Naive thymus-derived CD8-positive, alpha-beta T cell (primary cell): ENCODE measurements around the gene PRKCH. TPM values are rescaled to one million over a fixed set of nuclear protein-coding genes. Genes with fewer than 3 reads are reported as not detected.

Experiments used
- ATAC-seq, 2 donors: fragments of 150-1000 bp; cut with Tn5 transposase in 1 of 2; sonication (Bioruptor Pico), chemical (Tn5 transposase) in 1 of 2; 1 replicate in 1 of 2; 2 replicates in 1 of 2; pipeline ENCODE4 v1.10.0; 2021; ENCODE audit warnings: mild to moderate bottlenecking in 2 of 2, moderate library complexity in 2 of 2
- POLR2A ChIA-PET: fragments of 350-600 bp; sonication (Branson Sonifier 250); formaldehyde crosslinking; loops from one replicate; lab custom pipeline; 2021; ENCODE audit warnings: antibody characterized with exemption; lab: Charles Lee
- DNase-seq, 10 donors: peaks; one replicate each; pipeline versions ENCODE4 v3.0.0 to v3.0.0-alpha.2; 2020 to 2022
- H3K27ac Mint-ChIP-seq, 10 donors: one replicate each; pipeline ENCODE4 v1.8.0; 2020 to 2022; ENCODE audit warnings: mild to moderate bottlenecking in 10 of 10, mixed read lengths in 10 of 10, moderate library complexity in 4 of 10, inconsistent platforms in 1 of 10
- H3K27me3 Mint-ChIP-seq, 5 donors: one replicate each; pipeline ENCODE4 v1.8.0; 2021 to 2022; ENCODE audit warnings: mixed read lengths in 5 of 5
- H3K36me3 Mint-ChIP-seq, 3 donors: one replicate each; pipeline ENCODE4 v1.8.0; 2020 to 2022; ENCODE audit warnings: mixed read lengths in 3 of 3, mild to moderate bottlenecking in 2 of 3, inconsistent platforms in 1 of 3
- H3K4me1 Mint-ChIP-seq, 4 donors: one replicate each; pipeline ENCODE4 v1.8.0; 2021 to 2022; ENCODE audit warnings: mixed read lengths in 4 of 4
- H3K4me3 Mint-ChIP-seq, 10 donors: one replicate each; pipeline ENCODE4 v1.8.0; 2020 to 2022; ENCODE audit warnings: mild to moderate bottlenecking in 10 of 10, mixed read lengths in 10 of 10, moderate library complexity in 6 of 10, inconsistent platforms in 1 of 10
- H3K9me3 Mint-ChIP-seq, 9 donors: one replicate each; pipeline ENCODE4 v1.8.0; 2020 to 2022; ENCODE audit warnings: mixed read lengths in 9 of 9, mild to moderate bottlenecking in 3 of 9, inconsistent platforms in 1 of 9, moderate library complexity in 1 of 9
- polyA plus RNA-seq, 3 donors: library from polyadenylated mRNA; unstranded; fragments of 300-500 nt; fragmentation: Illumina TruSeq; gene quantifications; one replicate each; pipeline ENCODE4 v1.2.3, GENCODE V29; 2021
- total RNA-seq, 8 experiments: library from RNA in 2 of 8; stranded (reverse) in 2 of 8; gene quantifications; one replicate each; pipeline ENCODE4 v1.2.3 and lab custom pipeline; 2021 to 2026

PRKCH gene
- total and polyA plus RNA-seq, 5 experiments from 2014 or later: 184 to 306 (median 264) TPM

- H3K4me1 Mint-ChIP-seq: peaks cover 28 to 66% (median 40%) of the 10 kb centered on the region in 4 donors
- POLR2A ChIA-PET: interaction anchor here (0.6 to 1.0 kb wide), 3 partner anchors 10 to 238 kb away, joined by 4 read pairs; no protein-coding TSS in a partner anchor
- no peaks in the 10 kb centered on the region for H3K27me3 Mint-ChIP-seq
- no peaks in the 10 kb centered on the region for H3K9me3 Mint-ChIP-seq
- DNase-seq (no peak), ATAC-seq (no peak)
- peak overlapping the region in 5 of 10 donors; percentile 3 to 36 (median 19) for H3K27ac Mint-ChIP-seq
- no peak overlapping the region for H3K4me3 Mint-ChIP-seq
- no peaks in the 10 kb centered on the region for H3K36me3 Mint-ChIP-seq
These were observed 245.3 kb downstream of the PRKCH start for GRCh38 chr14:61566537-61567225.

GRCh38 chr14:61567838-61568571 is 246.6 kb downstream of the PRKCH start:
- Mint-ChIP-seq H3K4me1 (peaks cover 31 to 64% (median 47%) of the 10 kb centered on the region in 4 donors), H3K4me3 (peak overlapping the region; percentile 67 to 86 (median 78)), H3K27ac (peak overlapping the region; percentile 66 to 94 (median 88)), H3K36me3 (no peaks in the 10 kb centered on the region), H3K9me3 (no peaks in the 10 kb centered on the region), H3K27me3 (no peaks in the 10 kb centered on the region)
- no peak for ATAC-seq
- POLR2A ChIA-PET: interaction anchor here (1.0 to 2.7 kb wide), 2 partner anchors 65 to 127 kb away, joined by 5 to 14 read pairs; partner anchors contain the start of gene HIF1A
- no peak for DNase-seq

- POLR2A ChIA-PET: interaction anchor here (0.6 to 2.7 kb wide), 4 partner anchors 9 to 160 kb away, joined by 3 to 14 read pairs (median 8); partner anchors contain the start of gene HIF1A
- no peaks in the 10 kb centered on the region for H3K9me3 Mint-ChIP-seq
- peaks cover 31 to 66% (median 52%) of the 10 kb centered on the region in 4 donors for H3K4me1 Mint-ChIP-seq
- DNase-seq (peak; percentile 54 to 79 (median 66)), ATAC-seq (peak; percentile 80 to 81)
- peak overlapping the region; percentile 66 to 94 (median 90) for H3K27ac Mint-ChIP-seq
- no peaks in the 10 kb centered on the region for H3K36me3 Mint-ChIP-seq
- H3K27me3 Mint-ChIP-seq: no peaks in the 10 kb centered on the region
- H3K4me3 Mint-ChIP-seq: peak overlapping the region; percentile 67 to 86 (median 81)
These were observed 247.2 kb downstream of the PRKCH start for GRCh38 chr14:61568572-61569011.

- Mint-ChIP-seq H3K9me3 (no peaks in the 10 kb centered on the region), H3K4me3 (peak overlapping the region; percentile 50 to 84 (median 80)), H3K4me1 (peaks cover 31 to 66% (median 58%) of the 10 kb centered on the region in 4 donors), H3K36me3 (no peaks in the 10 kb centered on the region), H3K27ac (peak overlapping the region; percentile 77 to 93 (median 90)), H3K27me3 (no peaks in the 10 kb centered on the region)
- no peak for DNase-seq
- POLR2A ChIA-PET: interaction anchor here (0.6 to 2.7 kb wide), 6 partner anchors 10 to 160 kb away, joined by 3 to 14 read pairs (median 5); partner anchors contain the start of gene HIF1A
- ATAC-seq: no peak
These were observed 247.9 kb downstream of the PRKCH start for GRCh38 chr14:61569308-61569707.

- ATAC-seq (peak; percentile 73 to 75), DNase-seq (peak in 9 of 10 donors; percentile 37 to 78 (median 61))
- POLR2A ChIA-PET: interaction anchor here (1.0 to 2.7 kb wide), 6 partner anchors 10 to 136 kb away, joined by 3 to 14 read pairs (median 4); partner anchors contain the start of gene HIF1A
- Mint-ChIP-seq H3K4me1 (peaks cover 29 to 67% (median 60%) of the 10 kb centered on the region in 4 donors), H3K27ac (peak overlapping the region; percentile 77 to 93 (median 90)), H3K36me3 (no peaks in the 10 kb centered on the region), H3K9me3 (no peaks in the 10 kb centered on the region), H3K27me3 (no peaks in the 10 kb centered on the region), H3K4me3 (peak overlapping the region; percentile 50 to 84 (median 80))
These were observed 248.6 kb downstream of the PRKCH start for GRCh38 chr14:61569812-61570548.

GRCh38 chr14:61570549-61571290 is 249.3 kb downstream of the PRKCH start:
- Mint-ChIP-seq H3K36me3 (no peaks in the 10 kb centered on the region), H3K4me1 (peaks cover 29 to 67% (median 59%) of the 10 kb centered on the region in 4 donors), H3K4me3 (peak overlapping the region in 5 of 10 donors; percentile 67 to 84 (median 79)), H3K27me3 (no peaks in the 10 kb centered on the region), H3K9me3 (no peaks in the 10 kb centered on the region), H3K27ac (peak overlapping the region in 9 of 10 donors; percentile 73 to 93 (median 89))
- POLR2A ChIA-PET: interaction anchor here (0.9 to 2.7 kb wide), 5 partner anchors 14 to 168 kb away, joined by 3 to 14 read pairs (median 3); partner anchors contain the start of gene HIF1A
- ATAC-seq: no peak
- DNase-seq: no peak

GRCh38 chr14:61571917-61572316 is 250.5 kb downstream of the PRKCH start:
- Mint-ChIP-seq H3K27ac (peak overlapping the region in 2 of 10 donors; percentile 19 to 64), H3K27me3 (no peaks in the 10 kb centered on the region), H3K4me3 (no peak overlapping the region), H3K4me1 (peaks cover 29 to 67% (median 59%) of the 10 kb centered on the region in 4 donors), H3K9me3 (no peaks in the 10 kb centered on the region), H3K36me3 (peaks cover 0 to 2% (median 0%) of the 10 kb centered on the region in 3 donors)
- DNase-seq (no peak), ATAC-seq (no peak)
- POLR2A ChIA-PET: interaction anchor here (0.9 to 1.6 kb wide), 2 partner anchors 26 to 166 kb away, joined by 3 to 4 read pairs; no protein-coding TSS in a partner anchor

- no peaks in the 10 kb centered on the region for H3K9me3 Mint-ChIP-seq
- peaks cover 27 to 61% (median 51%) of the 10 kb centered on the region in 4 donors for H3K4me1 Mint-ChIP-seq
- POLR2A ChIA-PET: no interaction called here
- ATAC-seq: no peak
- DNase-seq: no peak
- peaks cover 0 to 2% (median 0%) of the 10 kb centered on the region in 3 donors for H3K36me3 Mint-ChIP-seq
- H3K4me3 Mint-ChIP-seq: peak overlapping the region in 1 of 10 donors; percentile 36
- no peaks in the 10 kb centered on the region for H3K27me3 Mint-ChIP-seq
- peak overlapping the region in 1 of 10 donors; percentile 34 for H3K27ac Mint-ChIP-seq
These were observed 251.9 kb downstream of the PRKCH start for GRCh38 chr14:61573321-61573720.

- no peaks in the 10 kb centered on the region for H3K27me3 Mint-ChIP-seq
- H3K36me3 Mint-ChIP-seq: peaks cover 0 to 2% (median 0%) of the 10 kb centered on the region in 3 donors
- DNase-seq (peak in 4 of 10 donors; percentile 22 to 38 (median 28)), ATAC-seq (no peak)
- peaks cover 25 to 56% (median 50%) of the 10 kb centered on the region in 4 donors for H3K4me1 Mint-ChIP-seq
- POLR2A ChIA-PET: no interaction called here
- peak overlapping the region in 2 of 10 donors; percentile 24 to 36 for H3K4me3 Mint-ChIP-seq
- no peaks in the 10 kb centered on the region for H3K9me3 Mint-ChIP-seq
- peak overlapping the region in 3 of 10 donors; percentile 6 to 34 (median 8) for H3K27ac Mint-ChIP-seq
These were observed 252.6 kb downstream of the PRKCH start for GRCh38 chr14:61573748-61574513.

GRCh38 chr14:61574514-61574807 is 253.1 kb downstream of the PRKCH start:
- peaks cover 20 to 53% (median 44%) of the 10 kb centered on the region in 4 donors for H3K4me1 Mint-ChIP-seq

GRCh38 chr14:61575126-61575525 is 253.7 kb downstream of the PRKCH start:
- Mint-ChIP-seq H3K4me3 (no peak overlapping the region), H3K36me3 (peaks cover 0 to 2% (median 0%) of the 10 kb centered on the region in 3 donors), H3K27me3 (no peaks in the 10 kb centered on the region), H3K27ac (no peak overlapping the region), H3K9me3 (no peaks in the 10 kb centered on the region), H3K4me1 (peaks cover 14 to 47% (median 38%) of the 10 kb centered on the region in 4 donors)
- ATAC-seq (no peak), DNase-seq (no peak)
- POLR2A ChIA-PET: no interaction called here

More at GRCh38 chr14:61574514-61574807, 253.1 kb downstream of the PRKCH start:
- Mint-ChIP-seq H3K9me3 (no peaks in the 10 kb centered on the region), H3K4me3 (peak overlapping the region in 1 of 10 donors; percentile 10), H3K27ac (peak overlapping the region in 1 of 10 donors; percentile 8), H3K36me3 (peaks cover 0 to 2% (median 0%) of the 10 kb centered on the region in 3 donors), H3K27me3 (no peaks in the 10 kb centered on the region)
- DNase-seq (no peak), ATAC-seq (no peak)
- POLR2A ChIA-PET: no interaction called here
